Measurements from ENCODE around the gene TFAP2C.

Gene TFAP2C

GRCh38 chr20:56676679-56677078, 47.6 kb downstream of the TFAP2C start:
- no peak for DNase-seq (ENCODE audit: low read depth, low spot score)
- Histone ChIP-seq H3K27ac (no peak overlapping the region), H3K36me3 (ENCODE audit: insufficient read depth, low read length) (no peaks in the 10 kb centered on the region), H3K9me3 (ENCODE audit: low read depth, low read length) (no peaks in the 10 kb centered on the region), H3K9ac (ENCODE audit: insufficient read length) (no peak overlapping the region), H3K4me3 (no peak overlapping the region)
- TF ChIP-seq POLR2AphosphoS5 (IDR thresholded peaks at IDR 0.05; ENCODE audit: borderline replicate concordance, low read depth, low read length): no peak

- DNase-seq (ENCODE audit: low read depth, low spot score): no peak
- Histone ChIP-seq H3K4me3 (no peak overlapping the region), H3K36me3 (ENCODE audit: insufficient read depth, low read length) (no peaks in the 10 kb centered on the region), H3K9ac (ENCODE audit: insufficient read length) (no peak overlapping the region), H3K9me3 (ENCODE audit: low read depth, low read length) (no peaks in the 10 kb centered on the region), H3K27ac (no peak overlapping the region)
- no peak for TF ChIP-seq EZH2 (IDR thresholded peaks at IDR 0.05)
Observed at GRCh38 chr20:56683077-56683865, 54.2 kb downstream of the TFAP2C start.

- Histone ChIP-seq H3K27ac (no peak overlapping the region), H3K36me3 (ENCODE audit: insufficient read depth, low read length) (no peaks in the 10 kb centered on the region), H3K4me3 (no peak overlapping the region), H3K9ac (ENCODE audit: insufficient read length) (no peak overlapping the region), H3K9me3 (ENCODE audit: low read depth, low read length) (no peaks in the 10 kb centered on the region)
- no peak for TF ChIP-seq EZH2 (IDR thresholded peaks at IDR 0.05)
- no peak for TF ChIP-seq POLR2AphosphoS5 (IDR thresholded peaks at IDR 0.05; ENCODE audit: borderline replicate concordance, low read depth, low read length)
- no peak for TF ChIP-seq FOXP2 (optimal IDR thresholded peaks at IDR 0.05; ENCODE audit: control extremely low read depth, extremely low read length, insufficient read depth)
- DNase-seq (ENCODE audit: low read depth, low spot score): no peak
Observed at GRCh38 chr20:56685879-56686278, 56.8 kb downstream of the TFAP2C start.

GRCh38 chr20:56687061-56687460, 58.0 kb downstream of the TFAP2C start:
- Histone ChIP-seq H3K9me3 (ENCODE audit: low read depth, low read length) (no peaks in the 10 kb centered on the region), H3K4me3 (no peak overlapping the region), H3K27ac (no peak overlapping the region), H3K9ac (ENCODE audit: insufficient read length) (no peak overlapping the region), H3K36me3 (ENCODE audit: insufficient read depth, low read length) (no peaks in the 10 kb centered on the region)
- DNase-seq (ENCODE audit: low read depth, low spot score): no peak
- TF ChIP-seq EZH2 (IDR thresholded peaks at IDR 0.05): no peak
- no peak for TF ChIP-seq FOXP2 (optimal IDR thresholded peaks at IDR 0.05; ENCODE audit: control extremely low read depth, extremely low read length, insufficient read depth)
- TF ChIP-seq POLR2AphosphoS5 (IDR thresholded peaks at IDR 0.05; ENCODE audit: borderline replicate concordance, low read depth, low read length): no peak

- DNase-seq (ENCODE audit: low read depth, low spot score): no peak
- H3K36me3 ChIP-seq (ENCODE audit: insufficient read depth, low read length): no peaks in the 10 kb centered on the region
- H3K4me3 ChIP-seq: no peak overlapping the region
- H3K27ac ChIP-seq: no peak overlapping the region
- TF ChIP-seq POLR2AphosphoS5 (IDR thresholded peaks at IDR 0.05; ENCODE audit: borderline replicate concordance, low read depth, low read length) (no peak), EZH2 (IDR thresholded peaks at IDR 0.05) (no peak), FOXP2 (optimal IDR thresholded peaks at IDR 0.05; ENCODE audit: control extremely low read depth, extremely low read length, insufficient read depth) (no peak)
- H3K9me3 ChIP-seq (ENCODE audit: low read depth, low read length): no peaks in the 10 kb centered on the region
- no peak overlapping the region for H3K9ac ChIP-seq (ENCODE audit: insufficient read length)
Observed at GRCh38 chr20:56688106-56688505, 59.0 kb downstream of the TFAP2C start.

Data from SK-N-MC (cell line).